Endothelial cell of umbilical vein (primary cell): ENCODE measurements around the gene TNFRSF12A. TPM values are rescaled to one million over a fixed set of nuclear protein-coding genes. Genes with fewer than 3 reads are reported as not detected.

Experiments
- BruUV-seq: library from RNA; stranded (reverse); fragments of 400-500 nt; replicated peaks from 2 replicates; lab custom pipeline; 2021; lab: Mats Ljungman, UMichigan
- CTCF ChIA-PET: fragments of 300-600, 350-600 bp; sonication (Branson Sonifier 250); formaldehyde crosslinking; loops from one replicate; lab custom pipeline; 2021; ENCODE audit warnings: antibody characterized with exemption, inconsistent platforms; lab: Charles Lee
- POLR2A ChIA-PET: fragments of 300-600, 350-600 bp; sonication (Branson Sonifier 250); formaldehyde crosslinking; loops from one replicate; lab custom pipeline; 2021; ENCODE audit warnings: antibody characterized with exemption, inconsistent platforms; lab: Charles Lee
- DNase-seq: peaks from one replicate; pipeline ENCODE4 v3.0.0-alpha.2; 2011; ENCODE audit warnings: low read depth, low spot score
- FAIRE-seq: peaks from 2 replicates; lab custom pipeline; 2011; peaks lifted over from hg19 to GRCh38; lab: Jason Lieb, UNC
- H2AFZ ChIP-seq: 2 replicates; pipeline ENCODE4 v1.6.0; 2012; ENCODE audit warnings: low read depth, low read length, control low read depth, inconsistent platforms
- H3K27ac ChIP-seq: 2 replicates; pipeline ENCODE4 v1.5.1; 2011; ENCODE audit warnings: low read depth, mild to moderate bottlenecking, control low read depth, low read length, moderate library complexity; ENCODE audit not compliant: insufficient read depth
- H3K27me3 ChIP-seq, 2 experiments: 2 replicates each; pipeline versions ENCODE4 v1.6.0 to v1.6.1; 2011; ENCODE audit warnings: low read length in 2 of 2, mixed read lengths in 1 of 2; ENCODE audit not compliant: control insufficient read depth in 2 of 2, insufficient read depth in 2 of 2
- H3K36me3 ChIP-seq, 2 experiments: 2 replicates in 1 of 2; 3 replicates in 1 of 2; pipeline ENCODE4 v1.5.1; 2011; ENCODE audit warnings: low read length in 2 of 2, mild to moderate bottlenecking in 1 of 2, moderate library complexity in 1 of 2; ENCODE audit not compliant: control insufficient read depth in 2 of 2, insufficient read depth in 2 of 2; ENCODE audit errors: extremely low read depth in 1 of 2
- H3K4me1 ChIP-seq: 3 replicates; pipeline ENCODE4 v1.5.1; 2011; ENCODE audit warnings: mild to moderate bottlenecking, low read length; ENCODE audit not compliant: control insufficient read depth, insufficient read depth; ENCODE audit errors: extremely low read depth
- H3K4me2 ChIP-seq: 2 replicates; pipeline ENCODE4 v1.6.1; 2011; ENCODE audit warnings: low read length, control low read depth, mixed read lengths; ENCODE audit not compliant: insufficient read depth
- H3K4me3 ChIP-seq, 3 experiments: fragments of 200-600 bp in 1 of 3; sonication (generic), shearing (Covaris generic) in 1 of 3; replicated peaks in 1 of 3; 2 replicates each; pipeline ENCODE4 v1.5.1; 2011 to 2016; ENCODE audit warnings: control low read depth in 3 of 3, low read length in 3 of 3, mild to moderate bottlenecking in 2 of 3, inconsistent platforms in 1 of 3, low read depth in 1 of 3, moderate library complexity in 1 of 3; ENCODE audit not compliant: insufficient read depth in 1 of 3
- H3K79me2 ChIP-seq: 2 replicates; pipeline ENCODE4 v1.6.0; 2012; ENCODE audit warnings: low read length, inconsistent platforms; ENCODE audit not compliant: control insufficient read depth, insufficient read depth
- H3K9ac ChIP-seq: replicated peaks from 2 replicates; pipeline ENCODE3; 2011; ENCODE audit warnings: low read length, control low read depth; ENCODE audit not compliant: insufficient read depth; ENCODE audit errors: extremely low read depth
- H3K9me1 ChIP-seq: replicated peaks from 3 replicates; pipeline ENCODE4 v1.6.0; 2011; ENCODE audit warnings: mild to moderate bottlenecking, low read length; ENCODE audit not compliant: control insufficient read depth, insufficient read depth; ENCODE audit errors: extremely low read depth
- H3K9me3 ChIP-seq: replicated peaks from 2 replicates; pipeline ENCODE4 v1.5.1; 2012; ENCODE audit warnings: low read length, inconsistent platforms; ENCODE audit not compliant: control insufficient read depth, insufficient read depth
- H4K20me1 ChIP-seq: replicated peaks from 2 replicates; pipeline ENCODE3; 2011; ENCODE audit warnings: mild to moderate bottlenecking, low read length; ENCODE audit not compliant: control insufficient read depth, insufficient read depth; ENCODE audit errors: extremely low read depth
- CTCF ChIP-seq, 2 donors: IDR thresholded peaks; 1 replicate in 1 of 2; 2 replicates in 1 of 2; pipeline ENCODE4 v1.5.1; 2011; ENCODE audit warnings: low read length in 2 of 2, mild to moderate bottlenecking in 2 of 2, moderate library complexity in 2 of 2, control low read depth in 1 of 2, inconsistent platforms in 1 of 2, low read depth in 1 of 2; ENCODE audit not compliant: insufficient read depth in 1 of 2; ENCODE audit errors: extremely low read depth in 1 of 2
- EZH2 ChIP-seq: IDR thresholded peaks from 2 replicates; pipeline ENCODE4 v1.6.1; 2012; ENCODE audit warnings: borderline replicate concordance, low read depth, mild to moderate bottlenecking, moderate library complexity, low read length, inconsistent platforms; ENCODE audit not compliant: severe bottlenecking
- FOS ChIP-seq: IDR thresholded peaks from 2 replicates; pipeline ENCODE4 v1.6.1; 2011; ENCODE audit warnings: mild to moderate bottlenecking, low read length, moderate library complexity, borderline replicate concordance; ENCODE audit not compliant: insufficient read depth
- GATA2 ChIP-seq: IDR thresholded peaks from 2 replicates; pipeline ENCODE4 v1.7.0; 2011; ENCODE audit warnings: low read depth, mild to moderate bottlenecking, moderate library complexity, mixed read lengths, low read length; ENCODE audit not compliant: insufficient read length, insufficient read depth
- JUN ChIP-seq: IDR thresholded peaks from 2 replicates; pipeline ENCODE4 v1.6.1; 2011; ENCODE audit warnings: borderline replicate concordance, low read depth; ENCODE audit not compliant: insufficient read length, insufficient read depth
- MAX ChIP-seq: IDR thresholded peaks from 2 replicates; pipeline ENCODE4 v1.6.1; 2011; ENCODE audit not compliant: insufficient read depth, insufficient read length
- MYC ChIP-seq: IDR thresholded peaks from one replicate; pipeline ENCODE4 v1.6.1; 2011; ENCODE audit warnings: mild to moderate bottlenecking, low read depth, low read length
- POLR2A ChIP-seq: IDR thresholded peaks from 2 replicates; pipeline ENCODE4 v1.6.1; 2012; ENCODE audit warnings: low read depth, mild to moderate bottlenecking, control low read depth, low read length
- POLR2AphosphoS5 ChIP-seq: IDR thresholded peaks from 2 replicates; pipeline ENCODE4 v1.6.1; 2012; ENCODE audit warnings: low read depth, mild to moderate bottlenecking, control low read depth, low read length, moderate library complexity; ENCODE audit not compliant: insufficient read depth
- dilution Hi-C: fragments of 300-500 bp; cut with MboI; formaldehyde crosslinking; loops from one replicate; pipeline ENCODE4 v1.15.0; 2019; ENCODE audit warnings: low sequenced_read_pairs; ENCODE audit not compliant: extremely low pct_ligation_motif_present
- intact Hi-C: fragments of 100-400 bp; cut with micrococcal nuclease; formaldehyde crosslinking; loops from one replicate; pipeline ENCODE4 v1.10.0; 2022
- polyA plus RNA-seq, 4 experiments: library from polyadenylated mRNA; depleted of rRNA in 3 of 4; stranded (reverse) in 3 of 4; unstranded in 1 of 4; fragments of >200 nt; gene quantifications; 2 replicates each; pipeline versions ENCODE4 v1.2.1 to v1.2.3, GENCODE V29; 2011 to 2012; ENCODE audit warnings: missing spikeins in 1 of 4
- total RNA-seq: library from RNA; stranded (reverse); gene quantifications from 2 replicates; pipeline ENCODE4 v1.2.3, GENCODE V29; 2021

Gene TNFRSF12A
- total and polyA plus RNA-seq, 2 donors (not counting 3 experiments of a cell fraction or from before 2014, with no cell fraction given) = 162 to 187 TPM

- ChIA-PET CTCF (interaction anchor here (1.8 to 2.0 kb wide), 3 partner anchors 10 to 41 kb away, joined by 4 to 9 read pairs (median 7); partner anchors contain the start of genes PAQR4 and TNFRSF12A), POLR2A (interaction anchor here (1.2 kb wide), 1 partner anchor 9 kb away, joined by 6 read pairs; the partner anchor contains the start of gene TNFRSF12A)
- H3K4me3 ChIP-seq = no peak overlapping the region
- no peaks in the 10 kb centered on the region for H3K79me2 ChIP-seq
- H3K9ac ChIP-seq = no peak overlapping the region
- DNase-seq = no peak
- H3K9me1 ChIP-seq = no peaks in the 10 kb centered on the region
- no TSS peak for BruUV-seq
- FAIRE-seq = no peak
- H2AFZ ChIP-seq = no peak overlapping the region
- dilution Hi-C loops = no loop called here
- no peaks in the 10 kb centered on the region for H3K9me3 ChIP-seq
- no peak overlapping the region for H3K4me2 ChIP-seq
- H3K36me3 ChIP-seq = no peaks in the 10 kb centered on the region
- H3K27ac ChIP-seq = no peak overlapping the region
- peaks cover 20 to 21% of the 10 kb centered on the region in 2 experiments for H3K27me3 ChIP-seq
- peaks cover 13% of the 10 kb centered on the region for H3K4me1 ChIP-seq
- intact Hi-C loops = no loop called here
- TF ChIP-seq POLR2AphosphoS5 (no peak), POLR2A (no peak), FOS (no peak), CTCF (IDR thresholded peaks at IDR 0.05; ENCODE audit: extremely low read depth in 1 of 2, insufficient read depth in 1 of 2, low read depth in 1 of 2, low read length in 2 of 2) (no peak), MYC (no peak), JUN (no peak), MAX (no peak), EZH2 (no peak), GATA2 (no peak)
- H4K20me1 ChIP-seq = no peaks in the 10 kb centered on the region
Observed at GRCh38 chr16:3010510-3010909, 9.7 kb upstream of the TNFRSF12A start.
